BE2C (cell line): ENCODE measurements around the gene GPR3. TPM values are rescaled to one million over a fixed set of nuclear protein-coding genes. Genes with fewer than 3 reads are reported as not detected.
A peak's percentile ranks its signal among the peaks of the same experiment; 100 is the strongest.

Experiments
- DNase-seq: peaks from one replicate; pipeline ENCODE4 v3.0.0-alpha.2; 2020
- H3K27me3 ChIP-seq: fragments of 250-450 bp; sonication (Bioruptor Pico); 2 replicates; pipeline ENCODE4 v1.5.1; 2020; ENCODE audit warnings: mild to moderate bottlenecking
- H3K36me3 ChIP-seq: fragments of 250-450 bp; sonication (Bioruptor Pico); 2 replicates; pipeline ENCODE4 v1.5.1; 2020; ENCODE audit warnings: mild to moderate bottlenecking
- H3K4me1 ChIP-seq: fragments of 250-450 bp; sonication (Bioruptor Pico); 2 replicates; pipeline ENCODE4 v1.5.1; 2020
- H3K4me3 ChIP-seq: 2 replicates; pipeline ENCODE4 v1.5.1; 2011; ENCODE audit warnings: low read depth, low read length
- H3K9me3 ChIP-seq: fragments of 250-450 bp; sonication (Bioruptor Pico); 2 replicates; pipeline ENCODE4 v1.5.1; 2020
- CTCF ChIP-seq: IDR thresholded peaks from 2 replicates; pipeline ENCODE4 v1.5.1; 2012; ENCODE audit warnings: mild to moderate bottlenecking, low read depth, low read length
- polyA plus RNA-seq: library from polyadenylated mRNA; unstranded; fragments of >200 nt; gene quantifications from one replicate; pipeline ENCODE4 v1.2.1, GENCODE V29; 2012; ENCODE audit warnings: low read depth, missing spikeins; ENCODE audit not compliant: insufficient read length, insufficient read depth

The GPR3 gene
- 5.5 TPM for polyA plus RNA-seq

DNA sequence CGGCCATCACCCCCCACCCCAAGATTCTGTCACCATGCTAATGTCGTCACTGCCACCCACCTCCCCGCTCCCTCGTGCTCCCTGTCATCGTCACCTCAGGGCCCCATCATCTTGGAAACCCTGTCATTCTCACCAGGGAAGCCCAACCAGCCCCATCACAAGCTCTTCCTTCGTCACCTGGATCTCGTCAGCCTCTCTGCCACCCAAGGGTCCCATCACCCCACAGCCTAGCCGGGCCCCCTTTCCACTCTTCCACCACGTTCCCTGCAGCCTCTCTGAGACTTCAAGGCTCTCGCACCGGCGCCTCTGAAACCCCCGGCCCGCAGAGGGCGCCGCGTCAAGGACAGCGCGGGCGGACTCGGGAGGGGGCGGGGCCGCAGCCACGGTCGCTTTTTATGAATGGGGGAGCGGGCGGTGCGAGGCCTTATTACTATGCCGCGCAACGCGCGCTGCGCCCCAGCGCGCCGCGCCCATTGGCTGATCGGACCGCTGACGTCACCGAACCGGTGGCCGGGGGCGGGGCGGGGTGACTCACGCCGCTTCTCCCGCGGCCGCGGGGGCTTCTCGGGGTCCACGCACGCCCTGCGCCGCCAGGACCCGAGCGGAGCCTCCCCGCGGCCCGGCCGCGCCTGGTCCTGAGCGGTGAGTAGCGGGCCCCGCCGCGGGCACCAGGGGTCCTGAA, at the start of gene GPR3:
GPR3 (plus strand) TSS at position 527 of the 682 bp plus-strand sequence. CDS start 1,177 bp downstream, outside the sequence.
- H3K36me3 ChIP-seq = no peaks in the 10 kb centered on the region
- no peaks in the 10 kb centered on the region for H3K27me3 ChIP-seq
- H3K4me3 ChIP-seq = peak within 1 kb of the TSS; percentile 70
- peaks cover 4% of the 10 kb centered on the region; the same call in 1 of the 2 replicates for H3K4me1 ChIP-seq
- DNase-seq = peak; percentile 91
- H3K9me3 ChIP-seq = no peaks in the 10 kb centered on the region
- peak; percentile 54 for TF ChIP-seq CTCF

GRCh38 chr1:27342778-27343638, 49.4 kb upstream of the GPR3 start:
- Histone ChIP-seq H3K4me1 (no peaks in the 10 kb centered on the region), H3K4me3 (no peak overlapping the region), H3K9me3 (no peaks in the 10 kb centered on the region), H3K36me3 (no peaks in the 10 kb centered on the region), H3K27me3 (no peaks in the 10 kb centered on the region)
- TF ChIP-seq CTCF = no peak
- DNase-seq = no peak

DNA sequence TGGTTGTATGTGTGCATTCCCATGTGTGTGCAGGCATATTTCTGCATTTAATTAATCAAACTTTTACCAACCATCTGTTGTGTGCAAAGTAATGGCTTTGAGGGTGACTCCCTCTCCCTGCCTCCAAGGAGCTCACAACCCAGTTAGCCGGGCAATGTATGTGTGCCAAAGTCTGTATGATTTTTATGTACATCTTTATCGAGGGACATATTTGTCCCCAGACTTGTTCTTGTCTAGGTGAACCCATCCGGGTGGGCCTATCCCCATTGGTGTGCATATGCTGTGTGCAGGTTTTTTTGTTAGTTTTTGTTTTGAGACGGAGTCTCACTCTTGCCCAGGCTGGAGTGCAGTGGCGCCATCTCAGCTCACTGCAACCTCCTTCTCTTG, 48.8 kb upstream of the GPR3 start:
- Histone ChIP-seq H3K36me3 (no peaks in the 10 kb centered on the region), H3K4me1 (no peaks in the 10 kb centered on the region), H3K4me3 (no peak overlapping the region), H3K27me3 (no peaks in the 10 kb centered on the region), H3K9me3 (no peaks in the 10 kb centered on the region)
- DNase-seq = no peak
- TF ChIP-seq CTCF = no peak

DNA sequence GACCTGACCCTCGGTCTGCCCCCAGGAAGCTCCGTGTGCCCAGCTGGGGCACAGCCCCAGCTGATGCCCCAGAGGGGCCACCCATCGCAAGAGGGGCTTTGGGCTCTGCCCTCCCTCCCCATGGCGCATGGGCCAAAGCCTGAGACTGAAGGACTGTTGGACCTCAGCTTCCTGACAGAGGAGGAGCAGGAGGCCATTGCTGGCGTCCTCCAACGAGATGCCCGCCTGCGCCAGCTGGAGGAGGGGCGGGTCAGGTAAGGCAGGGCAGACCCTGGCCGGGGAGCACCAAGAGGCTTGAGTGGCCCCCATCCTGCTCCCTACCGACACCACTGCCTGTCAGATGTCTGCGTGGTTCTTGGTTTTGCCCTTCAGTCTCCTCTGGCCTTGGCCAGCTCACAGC, 47.1 kb upstream of the GPR3 start:
- Histone ChIP-seq H3K36me3 (no peaks in the 10 kb centered on the region), H3K27me3 (no peaks in the 10 kb centered on the region), H3K9me3 (no peaks in the 10 kb centered on the region), H3K4me3 (no peak overlapping the region), H3K4me1 (no peaks in the 10 kb centered on the region)
- no peak for TF ChIP-seq CTCF
- no peak for DNase-seq

- H3K9me3 ChIP-seq = no peaks in the 10 kb centered on the region
- DNase-seq = no peak
- no peak for TF ChIP-seq CTCF
- no peaks in the 10 kb centered on the region for H3K4me1 ChIP-seq
- no peaks in the 10 kb centered on the region for H3K36me3 ChIP-seq
- no peak overlapping the region for H3K4me3 ChIP-seq
- H3K27me3 ChIP-seq = no peaks in the 10 kb centered on the region
Measured at GRCh38 chr1:27346357-27346756, 46.1 kb upstream of the GPR3 start.

DNA sequence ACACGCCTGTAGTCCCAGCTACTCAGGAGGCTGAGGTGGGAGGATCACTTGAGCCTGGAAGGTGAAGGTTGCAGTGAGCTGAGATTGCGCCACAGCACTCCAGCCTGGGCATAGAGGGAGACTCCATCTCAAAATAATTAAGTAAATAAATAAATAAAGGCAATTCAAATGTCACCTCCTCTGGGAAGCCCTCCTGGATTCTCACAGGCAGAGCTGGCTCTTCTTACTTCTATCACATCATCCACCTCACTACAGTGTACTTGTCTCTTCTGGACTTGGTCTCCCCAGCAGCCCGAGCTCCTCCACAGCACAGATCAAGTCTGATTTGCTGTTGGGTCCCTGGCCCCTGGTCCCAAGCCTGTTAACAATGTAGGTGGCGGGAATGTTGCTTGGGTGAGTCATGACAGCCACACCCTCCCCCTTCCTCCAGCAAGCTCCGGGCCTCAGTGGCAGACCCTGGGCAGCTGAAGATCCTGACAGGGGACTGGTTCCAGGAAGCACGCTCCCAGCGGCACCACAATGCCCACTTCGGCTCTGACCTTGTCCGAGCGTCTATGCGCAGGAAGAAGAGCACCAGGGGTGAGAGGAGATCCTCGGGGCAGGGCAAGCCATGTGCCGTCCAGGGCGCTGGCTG, 45.3 kb upstream of the GPR3 start:
- H3K36me3 ChIP-seq = no peaks in the 10 kb centered on the region
- H3K9me3 ChIP-seq = no peaks in the 10 kb centered on the region
- no peak overlapping the region for H3K4me3 ChIP-seq
- H3K4me1 ChIP-seq = no peaks in the 10 kb centered on the region
- TF ChIP-seq CTCF = no peak
- no peaks in the 10 kb centered on the region for H3K27me3 ChIP-seq
- DNase-seq = no peak
